Hepatocyte (in vitro differentiated cells): ENCODE data around the gene PRSS3. TPM values are rescaled to one million over a fixed set of nuclear protein-coding genes. Genes with fewer than 3 reads are reported as not detected.
"Not testable (repeated sequence)": the region's sequence is repeated elsewhere in the genome, so short reads cannot be mapped to it uniquely, and the experiment has no call there.

Experiments
- DNase-seq: peaks from one replicate; pipeline ENCODE4 v3.0.0-alpha.2; 2016; ENCODE audit warnings: low spot score
- H2AFZ ChIP-seq: fragments of 200-600 bp; sonication (generic); 2 replicates; pipeline ENCODE4 v1.6.0; 2016; ENCODE audit warnings: antibody characterized with exemption, mild to moderate bottlenecking
- H3K27ac ChIP-seq: fragments of 200-600 bp; sonication (generic); 2 replicates; pipeline ENCODE4 v1.5.1; 2016; ENCODE audit warnings: mild to moderate bottlenecking
- H3K27me3 ChIP-seq: fragments of 200-600 bp; sonication (generic); 2 replicates; pipeline ENCODE4 v1.6.1; 2016
- H3K36me3 ChIP-seq: fragments of 200-600 bp; sonication (generic); replicated peaks from 2 replicates; pipeline ENCODE4 v1.5.1; 2016; ENCODE audit warnings: low read depth; ENCODE audit not compliant: insufficient read depth
- H3K4me1 ChIP-seq: fragments of 200-600 bp; sonication (generic); 2 replicates; pipeline ENCODE4 v1.5.1; 2016; ENCODE audit warnings: mild to moderate bottlenecking, moderate library complexity; ENCODE audit not compliant: insufficient read depth
- H3K4me2 ChIP-seq: fragments of 200-600 bp; sonication (generic); 2 replicates; pipeline ENCODE4 v1.6.0; 2016
- H3K4me3 ChIP-seq: fragments of 200-600 bp; sonication (generic); 2 replicates; pipeline ENCODE4 v1.5.1; 2016; ENCODE audit warnings: mild to moderate bottlenecking
- H3K79me2 ChIP-seq: fragments of 200-600 bp; sonication (generic); 2 replicates; pipeline ENCODE4 v1.6.0; 2017; ENCODE audit warnings: mild to moderate bottlenecking
- H3K9me2 ChIP-seq: fragments of 200-600 bp; sonication (generic); replicated peaks from 2 replicates; pipeline ENCODE4 v1.6.0; 2017; ENCODE audit warnings: mild to moderate bottlenecking; ENCODE audit not compliant: insufficient read depth
- H3K9me3 ChIP-seq: fragments of 200-600 bp; sonication (generic); 2 replicates; pipeline ENCODE4 v1.5.1; 2016; ENCODE audit warnings: low read depth, mild to moderate bottlenecking
- H4K20me1 ChIP-seq: fragments of 200-600 bp; sonication (generic); 2 replicates; pipeline ENCODE4 v1.6.0; 2016; ENCODE audit warnings: mild to moderate bottlenecking; ENCODE audit not compliant: insufficient read depth, poor library complexity, severe bottlenecking
- CTCF ChIP-seq: fragments of 200-600 bp; sonication (generic); IDR thresholded peaks from 2 replicates; pipeline ENCODE4 v1.5.1; 2016; ENCODE audit warnings: antibody characterized with exemption, mild to moderate bottlenecking; ENCODE audit not compliant: poor library complexity
- EZH2 ChIP-seq: fragments of 200-600 bp; sonication (generic); IDR thresholded peaks from 2 replicates; pipeline ENCODE4 v1.6.1; 2016; ENCODE audit warnings: antibody characterized with exemption, mild to moderate bottlenecking, borderline replicate concordance
- EZH2phosphoT487 ChIP-seq: fragments of 200-600 bp; sonication (generic); IDR thresholded peaks from one replicate; pipeline ENCODE4 v1.6.1; 2018; ENCODE audit warnings: antibody characterized with exemption, mild to moderate bottlenecking, low read depth, moderate library complexity; ENCODE audit not compliant: unreplicated experiment, severe bottlenecking
- WGBS: methylation state at CpG from one replicate; pipeline ENCODE4 v1.1.6; 2016; ENCODE audit warnings: low lambda C conversion rate; ENCODE audit errors: missing lambda C conversion rate; 5-methylcytosine and 5-hydroxymethylcytosine counted together
- polyA plus RNA-seq: library from polyadenylated mRNA; unstranded; fragments of >200 nt; fragmentation: Nextera tagmentation; extraction: Ambion mirVana; gene quantifications from 2 replicates; pipeline ENCODE4 v1.2.1, GENCODE V29; 2016
- total RNA-seq: library from RNA; depleted of rRNA; stranded (reverse); fragments of >200 nt; gene quantifications from 2 replicates; pipeline ENCODE4 v1.2.3, GENCODE V29; 2014

The PRSS3 gene
- total and polyA plus RNA-seq, 2 experiments from 2014 or later: 1.5 TPM; not detected in 1

GRCh38 chr9:33799928-33800704 is 4.8 kb downstream of the PRSS3 start:
- Histone ChIP-seq H3K4me2 (no peak overlapping the region), H4K20me1 (no peaks in the 10 kb centered on the region), H3K4me3 (no peak overlapping the region), H3K27me3 (no peaks in the 10 kb centered on the region), H3K9me2 (no peaks in the 10 kb centered on the region), H3K27ac (no peak overlapping the region), H3K4me1 (no peaks in the 10 kb centered on the region), H3K9me3 (no peaks in the 10 kb centered on the region), H2AFZ (no peak overlapping the region), H3K79me2 (no peaks in the 10 kb centered on the region), H3K36me3 (no peaks in the 10 kb centered on the region)
- 71% methylated on average over 9 of the region's 9 CpGs for WGBS
- no peak for DNase-seq
- TF ChIP-seq EZH2phosphoT487 (no peak), CTCF (no peak), EZH2 (no peak)

GRCh38 chr9:33800886-33801285 is 5.5 kb downstream of the PRSS3 start:
- Histone ChIP-seq H4K20me1 (no peaks in the 10 kb centered on the region), H3K4me3 (no peak overlapping the region), H3K36me3 (no peaks in the 10 kb centered on the region), H3K4me1 (no peaks in the 10 kb centered on the region), H3K9me3 (no peaks in the 10 kb centered on the region), H3K27me3 (no peaks in the 10 kb centered on the region), H3K79me2 (no peaks in the 10 kb centered on the region), H3K4me2 (no peak overlapping the region), H3K27ac (no peak overlapping the region), H2AFZ (no peak overlapping the region), H3K9me2 (no peaks in the 10 kb centered on the region)
- no peak for DNase-seq
- TF ChIP-seq EZH2 (no peak), EZH2phosphoT487 (no peak), CTCF (no peak)
- 65% methylated on average over 2 of the region's 2 CpGs for WGBS

GRCh38 chr9:33801943-33802500 is 6.7 kb downstream of the PRSS3 start:
- not testable (repeated sequence) for H3K4me2 ChIP-seq, H3K36me3 ChIP-seq, DNase-seq, H3K27ac ChIP-seq, H3K27me3 ChIP-seq, H2AFZ ChIP-seq, H3K9me2 ChIP-seq, H3K4me3 ChIP-seq, H4K20me1 ChIP-seq, H3K9me3 ChIP-seq, H3K4me1 ChIP-seq, H3K79me2 ChIP-seq
- 96% methylated on average over 2 of the region's 2 CpGs for WGBS

GRCh38 chr9:33804196-33804595 is 8.8 kb downstream of the PRSS3 start:
- not testable (repeated sequence) for H3K27ac ChIP-seq, H3K9me2 ChIP-seq
- 100% methylated on average over 3 of the region's 3 CpGs for WGBS

GRCh38 chr9:33807156-33807555 is 11.8 kb downstream of the PRSS3 start:
- H3K4me3 ChIP-seq, H2AFZ ChIP-seq, H3K79me2 ChIP-seq, H4K20me1 ChIP-seq, H3K9me3 ChIP-seq, H3K36me3 ChIP-seq, H3K9me2 ChIP-seq, H3K27me3 ChIP-seq, H3K4me1 ChIP-seq, H3K4me2 ChIP-seq: not testable (repeated sequence)
- peak; percentile 34 for DNase-seq
- 66% methylated on average over 2 of the region's 2 CpGs for WGBS
- H3K27ac ChIP-seq: peak overlapping the region; percentile 43

More at GRCh38 chr9:33804196-33804595, 8.8 kb downstream of the PRSS3 start:
- not testable (repeated sequence) for H4K20me1 ChIP-seq, H2AFZ ChIP-seq, H3K36me3 ChIP-seq, H3K4me1 ChIP-seq, H3K4me3 ChIP-seq, H3K4me2 ChIP-seq, H3K27me3 ChIP-seq, H3K9me3 ChIP-seq, DNase-seq, H3K79me2 ChIP-seq

GRCh38 chr9:33808979-33809322 is 13.6 kb downstream of the PRSS3 start:
- not testable (repeated sequence) for H3K27me3 ChIP-seq, DNase-seq, H3K4me3 ChIP-seq, H3K9me3 ChIP-seq, H3K36me3 ChIP-seq, H2AFZ ChIP-seq, H3K4me2 ChIP-seq, H3K79me2 ChIP-seq, H4K20me1 ChIP-seq, H3K4me1 ChIP-seq, H3K9me2 ChIP-seq
- H3K27ac ChIP-seq: peak overlapping the region; percentile 21
- WGBS: 44% methylated on average over 1 of the region's 1 CpG
